Measurements from ENCODE around the gene MAST2. TPM values are rescaled to one million over a fixed set of nuclear protein-coding genes. Genes with fewer than 3 reads are reported as not detected.
A peak's percentile ranks its signal among the peaks of the same experiment; 100 is the strongest.

Gene MAST2
- total RNA-seq, 4 donors from 2014 or later: 31.1 to 76.9 (median 73.4) TPM

- H3K9me3 ChIP-seq: no peaks in the 10 kb centered on the region
- TF ChIP-seq POLR2AphosphoS5 (IDR thresholded peaks at IDR 0.05): no peak
- TF ChIP-seq CTCF (IDR thresholded peaks at IDR 0.05): no peak
- TF ChIP-seq EP300 (IDR thresholded peaks at IDR 0.05): no peak
- TF ChIP-seq POLR2A (IDR thresholded peaks at IDR 0.05): no peak
- no peak for ATAC-seq
- no peak overlapping the region for H3K4me3 ChIP-seq
- H3K4me1 ChIP-seq: peaks cover 0 to 18% (median 4%) of the 10 kb centered on the region in 3 donors
- no peaks in the 10 kb centered on the region for H3K27me3 ChIP-seq
- H3K36me3 ChIP-seq: peaks cover 0 to 5% of the 10 kb centered on the region in 2 donors
- H3K27ac ChIP-seq: no peak overlapping the region
- WGBS, 2 donors (ENCODE audit: low coverage in 1 of 2): 83 to 93% methylated on average over 1 to 5 of the region's 6 CpGs
Observed at GRCh38 chr1:45994423-45994822, 191.0 kb downstream of the MAST2 start.

GRCh38 chr1:45995298-45995697, 191.9 kb downstream of the MAST2 start:
- H3K36me3 ChIP-seq: peaks cover 0 to 6% of the 10 kb centered on the region in 2 donors
- no peak for TF ChIP-seq POLR2A (IDR thresholded peaks at IDR 0.05)
- no peak for TF ChIP-seq POLR2AphosphoS5 (IDR thresholded peaks at IDR 0.05)
- no peak for TF ChIP-seq CTCF (IDR thresholded peaks at IDR 0.05)
- TF ChIP-seq EP300 (IDR thresholded peaks at IDR 0.05): no peak
- ATAC-seq: no peak
- H3K4me3 ChIP-seq: no peak overlapping the region
- H3K9me3 ChIP-seq: no peaks in the 10 kb centered on the region
- 69 to 100% methylated on average over 1 to 8 of the region's 8 CpGs for WGBS, 2 donors (ENCODE audit: low coverage in 1 of 2)
- no peaks in the 10 kb centered on the region for H3K27me3 ChIP-seq
- H3K4me1 ChIP-seq: peaks cover 0 to 18% (median 4%) of the 10 kb centered on the region in 3 donors
- no peak overlapping the region for H3K27ac ChIP-seq

- peaks cover 0 to 18% of the 10 kb centered on the region in 2 donors for H3K36me3 ChIP-seq
- H3K9me3 ChIP-seq: no peaks in the 10 kb centered on the region
- ATAC-seq: no peak
- H3K27ac ChIP-seq: peak overlapping the region in 1 of 4 donors; percentile 21
- TF ChIP-seq EP300 (IDR thresholded peaks at IDR 0.05) (no peak), CTCF (IDR thresholded peaks at IDR 0.05) (no peak), POLR2A (IDR thresholded peaks at IDR 0.05) (no peak)
- no peaks in the 10 kb centered on the region for H3K27me3 ChIP-seq
- 29 to 33% methylated on average over 3 of the region's 3 CpGs for WGBS, 2 donors (ENCODE audit: low coverage in 1 of 2)
- peaks cover 0 to 18% (median 4%) of the 10 kb centered on the region in 3 donors for H3K4me1 ChIP-seq
- no peak overlapping the region for H3K4me3 ChIP-seq
Observed at GRCh38 chr1:45998020-45998617, 194.7 kb downstream of the MAST2 start.

GRCh38 chr1:45999507-45999906, 196.1 kb downstream of the MAST2 start:
- Histone ChIP-seq H3K27ac (no peak overlapping the region), H3K4me1 (peaks cover 0 to 18% (median 4%) of the 10 kb centered on the region in 3 donors), H3K9me3 (no peaks in the 10 kb centered on the region), H3K36me3 (peaks cover 0 to 27% of the 10 kb centered on the region in 2 donors), H3K4me3 (no peak overlapping the region), H3K27me3 (no peaks in the 10 kb centered on the region)
- ATAC-seq: no peak
- no peak for TF ChIP-seq EP300 (IDR thresholded peaks at IDR 0.05)
- TF ChIP-seq POLR2AphosphoS5 (IDR thresholded peaks at IDR 0.05): no peak
- TF ChIP-seq CTCF (IDR thresholded peaks at IDR 0.05): no peak
- TF ChIP-seq POLR2A (IDR thresholded peaks at IDR 0.05): no peak
- whole genome bisulfite sequencing, 2 donors (ENCODE audit: low coverage in 1 of 2): 100% methylated on average over 2 of the region's 2 CpGs

- Histone ChIP-seq H3K4me1 (peaks cover 0 to 18% (median 4%) of the 10 kb centered on the region in 3 donors), H3K9me3 (no peaks in the 10 kb centered on the region), H3K27me3 (no peaks in the 10 kb centered on the region), H3K4me3 (no peak overlapping the region), H3K36me3 (peaks cover 0 to 37% of the 10 kb centered on the region in 2 donors), H3K27ac (no peak overlapping the region)
- ATAC-seq: no peak
- WGBS, 2 donors (ENCODE audit: low coverage in 1 of 2): 95 to 96% methylated on average over 2 to 3 of the region's 3 CpGs
- TF ChIP-seq POLR2AphosphoS5 (IDR thresholded peaks at IDR 0.05) (no peak), POLR2A (IDR thresholded peaks at IDR 0.05) (no peak), CTCF (IDR thresholded peaks at IDR 0.05) (no peak), EP300 (IDR thresholded peaks at IDR 0.05) (no peak)
Observed at GRCh38 chr1:46001081-46001785, 197.8 kb downstream of the MAST2 start.
